HepG2 (cell line): Measurements from ENCODE around the gene CD58. TPM values are rescaled to one million over a fixed set of nuclear protein-coding genes. Genes with fewer than 3 reads are reported as not detected.

Experiments
- BCL3 ChIP-seq: sonication (generic); formaldehyde crosslinking; IDR thresholded peaks from 2 replicates; pipeline ENCODE4 v1.5.1; 2020; ENCODE audit warnings: mild to moderate bottlenecking, missing genetic modification reagents, moderate library complexity
- ELF1 ChIP-seq: sonication (generic); formaldehyde crosslinking; IDR thresholded peaks from 2 replicates; pipeline ENCODE4 v1.4.0; 2020; ENCODE audit warnings: missing genetic modification reagents
- FOSL1 ChIP-seq: sonication (generic); formaldehyde crosslinking; IDR thresholded peaks from 2 replicates; pipeline ENCODE4 v1.9.0; 2021; ENCODE audit warnings: missing genetic modification reagents, borderline replicate concordance
- GTF3A ChIP-seq: sonication (generic); formaldehyde crosslinking; conservative IDR thresholded peaks from 2 replicates; pipeline ENCODE4 v1.4.0; 2020; ENCODE audit warnings: mild to moderate bottlenecking, missing genetic modification reagents
- HMGA1 ChIP-seq: sonication (generic); formaldehyde crosslinking; conservative IDR thresholded peaks from 2 replicates; pipeline ENCODE4 v1.4.0; 2020; ENCODE audit warnings: missing genetic modification reagents
- MBNL3 ChIP-seq: fragments of 250-450 bp; sonication (Bioruptor Pico); conservative IDR thresholded peaks from 2 replicates; pipeline ENCODE4 v1.8.0; 2022; ENCODE audit warnings: mild to moderate bottlenecking, inconsistent platforms
- MXD1 ChIP-seq: sonication (generic); formaldehyde crosslinking; IDR thresholded peaks from 2 replicates; pipeline ENCODE4 v1.4.0; 2020; ENCODE audit warnings: mild to moderate bottlenecking, missing genetic modification reagents
- NPAS2 ChIP-seq: sonication (generic); formaldehyde crosslinking; IDR thresholded peaks from 2 replicates; pipeline ENCODE4 v1.8.0; 2022; ENCODE audit warnings: mild to moderate bottlenecking, missing genetic modification reagents, borderline replicate concordance
- PHF21A ChIP-seq: sonication (generic); formaldehyde crosslinking; IDR thresholded peaks from 2 replicates; pipeline ENCODE4 v1.5.0; 2020; ENCODE audit warnings: mild to moderate bottlenecking, missing genetic modification reagents
- PTBP1 ChIP-seq: fragments of 200-400 bp; formaldehyde crosslinking; IDR thresholded peaks from 2 replicates; pipeline ENCODE4 v1.6.1; 2018; ENCODE audit warnings: low read length, low read depth; ENCODE audit not compliant: poor library complexity, severe bottlenecking
- RFX5 ChIP-seq: IDR thresholded peaks from 2 replicates; pipeline ENCODE4 v1.6.1; 2011; ENCODE audit warnings: low read depth, low read length, improper control_type of control experiment
- RFXAP ChIP-seq: sonication (generic); formaldehyde crosslinking; IDR thresholded peaks from 2 replicates; pipeline ENCODE4 v1.4.0; 2020; ENCODE audit warnings: missing genetic modification reagents, borderline replicate concordance
- SALL2 ChIP-seq: sonication (generic); formaldehyde crosslinking; IDR thresholded peaks from 2 replicates; pipeline ENCODE4 v1.8.1; 2023; ENCODE audit warnings: mild to moderate bottlenecking, missing genetic modification reagents, inconsistent platforms
- TCF7L2 ChIP-seq: IDR thresholded peaks from 2 replicates; pipeline ENCODE4 v1.6.1; 2011; ENCODE audit warnings: mild to moderate bottlenecking, low read depth, low read length, moderate library complexity
- TRIM24 ChIP-seq: sonication (generic); formaldehyde crosslinking; IDR thresholded peaks from 2 replicates; pipeline ENCODE4 v1.8.0; 2022; ENCODE audit warnings: mild to moderate bottlenecking, missing genetic modification reagents
- ZKSCAN5 ChIP-seq: sonication (generic); formaldehyde crosslinking; IDR thresholded peaks from 2 replicates; pipeline ENCODE4 v1.5.1; 2020; ENCODE audit warnings: mild to moderate bottlenecking, missing genetic modification reagents
- ZNF281 ChIP-seq: sonication (generic); formaldehyde crosslinking; IDR thresholded peaks from 2 replicates; pipeline ENCODE4 v1.4.0; 2020; ENCODE audit warnings: missing genetic modification reagents, borderline replicate concordance
- ZNF335 ChIP-seq: sonication (generic); formaldehyde crosslinking; IDR thresholded peaks from 2 replicates; pipeline ENCODE4 v1.4.0; 2020; ENCODE audit warnings: missing genetic modification reagents
- ZNF563 ChIP-seq: sonication (generic); formaldehyde crosslinking; IDR thresholded peaks from 2 replicates; pipeline ENCODE4 v1.8.0; 2022; ENCODE audit warnings: mild to moderate bottlenecking, moderate library complexity, missing genetic modification reagents
- ZNF639 ChIP-seq: conservative IDR thresholded peaks from 2 replicates; pipeline ENCODE4 v1.6.1; 2018; ENCODE audit warnings: missing genetic modification reagents
- ZNF644 ChIP-seq: IDR thresholded peaks from 2 replicates; pipeline ENCODE4 v1.6.1; 2016; ENCODE audit warnings: low read depth
- ZNF7 ChIP-seq: IDR thresholded peaks from 2 replicates; pipeline ENCODE4 v1.6.1; 2016; ENCODE audit warnings: missing biosample characterization, missing genetic modification reagents
- ZNF720 ChIP-seq: sonication (generic); formaldehyde crosslinking; IDR thresholded peaks from 2 replicates; pipeline ENCODE4 v1.4.0; 2020; ENCODE audit warnings: missing genetic modification reagents
- ZNF775 ChIP-seq: sonication (generic); formaldehyde crosslinking; IDR thresholded peaks from 2 replicates; pipeline ENCODE4 v1.4.0; 2020; ENCODE audit warnings: missing genetic modification reagents, mild to moderate bottlenecking, moderate library complexity, borderline replicate concordance
- polyA plus RNA-seq, 8 experiments: library from polyadenylated mRNA; depleted of rRNA in 3 of 8; stranded (reverse) in 7 of 8; unstranded in 1 of 8; fragments of >200 nt; fragmentation: Illumina TruSeq in 4 of 8; extraction: Trizol in 4 of 8; gene quantifications; 2 replicates each; pipeline versions ENCODE4 v1.2.1 to v1.2.3, GENCODE V29; 2011 to 2016; ENCODE audit warnings: low read depth in 4 of 8, missing spikeins in 1 of 8, mixed read lengths in 1 of 8; ENCODE audit not compliant: insufficient read depth in 1 of 8
- total RNA-seq, 5 experiments: library from RNA; depleted of rRNA; stranded (reverse); fragments of >200 nt; fragmentation: Illumina TruSeq; extraction: Trizol; gene quantifications; 2 replicates each; pipeline ENCODE4 v1.2.3, GENCODE V29; 2016; ENCODE audit warnings: low read depth in 1 of 5

CD58 gene
- total and polyA plus RNA-seq, 2 of the 13 experiments (the other 11 are each of a cell fraction or from before 2014, with no cell fraction given), result 9.4 to 13.5 TPM

- TF ChIP-seq ZNF639 (CRISPR knock-in tag), result no peak
- TF ChIP-seq ZNF644 (CRISPR knock-in tag), result 0 out of 2 replicates have a peak, but pooled peaks have one; percentile 73
- no peak for TF ChIP-seq HMGA1 (CRISPR knock-in tag)
- TF ChIP-seq ZKSCAN5, result no peak
- TF ChIP-seq MXD1 (CRISPR knock-in tag), result no peak
- TF ChIP-seq RFXAP (CRISPR knock-in tag), result no peak
- TF ChIP-seq MBNL3 (CRISPR knock-in tag), result no peak
- TF ChIP-seq ZNF7 (CRISPR knock-in tag), result no peak
- TF ChIP-seq ZNF281 (CRISPR knock-in tag), result peak; percentile 83
- no peak for TF ChIP-seq NPAS2 (CRISPR knock-in tag)
- no peak for TF ChIP-seq SALL2 (CRISPR knock-in tag)
- no peak for TF ChIP-seq ELF1 (CRISPR knock-in tag)
- TF ChIP-seq TCF7L2, result no peak
- TF ChIP-seq FOSL1 (CRISPR knock-in tag), result no peak
- TF ChIP-seq GTF3A (CRISPR knock-in tag), result no peak
- no peak for TF ChIP-seq ZNF720 (CRISPR knock-in tag)
- TF ChIP-seq ZNF335 (CRISPR knock-in tag), result no peak
- no peak for TF ChIP-seq TRIM24 (CRISPR knock-in tag)
- TF ChIP-seq PTBP1, result no peak
- TF ChIP-seq BCL3, result no peak
- TF ChIP-seq ZNF563 (CRISPR knock-in tag), result no peak
- no peak for TF ChIP-seq PHF21A (CRISPR knock-in tag)
- no peak for TF ChIP-seq ZNF775
- TF ChIP-seq RFX5, result no peak
Observed at GRCh38 chr1:116496380-116496779, 74.4 kb downstream of the CD58 start (continued).
